Mesendoderm (in vitro differentiated cells): ENCODE measurements around the gene MAP1S.
"Not testable (repeated sequence)": the region's sequence is repeated elsewhere in the genome, so short reads cannot be mapped to it uniquely, and the experiment has no call there.

Source experiments
- DNase-seq: peaks from one replicate; pipeline ENCODE4 v3.0.0; 2013
- H2AK5ac ChIP-seq: 2 replicates; pipeline ENCODE4 v1.6.1; 2013; ENCODE audit warnings: low read length, inconsistent platforms
- H2BK120ac ChIP-seq: 2 replicates; pipeline ENCODE4 v1.6.1; 2013; ENCODE audit warnings: low read depth, mild to moderate bottlenecking, low read length, moderate library complexity, mixed read lengths
- H2BK15ac ChIP-seq: replicated peaks from 2 replicates; pipeline ENCODE4 v1.6.1; 2013; ENCODE audit warnings: low read depth, mild to moderate bottlenecking, moderate library complexity
- H2BK5ac ChIP-seq: 2 replicates; pipeline ENCODE4 v1.6.1; 2013; ENCODE audit warnings: low read length, inconsistent platforms
- H3K18ac ChIP-seq: 2 replicates; pipeline ENCODE4 v1.6.1; 2013; ENCODE audit warnings: mild to moderate bottlenecking, low read length, mixed read lengths
- H3K23ac ChIP-seq: one replicate; pipeline ENCODE4 v1.6.1; 2013; ENCODE audit warnings: low read length
- H3K27ac ChIP-seq: 2 replicates; pipeline ENCODE4 v1.5.1; 2013; ENCODE audit warnings: low read depth, mild to moderate bottlenecking, inconsistent platforms, low read length, moderate library complexity
- H3K27me3 ChIP-seq: 2 replicates; pipeline ENCODE4 v1.6.1; 2013; ENCODE audit warnings: low read length, control low read depth, mild to moderate bottlenecking, inconsistent platforms; ENCODE audit not compliant: insufficient read depth, poor library complexity
- H3K36me3 ChIP-seq: 2 replicates; pipeline ENCODE4 v1.6.1; 2013; ENCODE audit warnings: low read length, inconsistent platforms; ENCODE audit not compliant: control insufficient read depth, insufficient read depth
- H3K4ac ChIP-seq: one replicate; pipeline ENCODE4 v1.6.1; 2013; ENCODE audit warnings: low read depth, mild to moderate bottlenecking, low read length, moderate library complexity
- H3K4me1 ChIP-seq: 2 replicates; pipeline ENCODE4 v1.6.1; 2013; ENCODE audit warnings: low read depth, low read length, inconsistent platforms; ENCODE audit not compliant: control insufficient read depth
- H3K4me2 ChIP-seq: 2 replicates; pipeline ENCODE4 v1.6.1; 2013; ENCODE audit warnings: low read length
- H3K4me3 ChIP-seq: 2 replicates; pipeline ENCODE4 v1.5.1; 2013; ENCODE audit warnings: mild to moderate bottlenecking, low read length
- H3K56ac ChIP-seq: one replicate; pipeline ENCODE4 v1.6.1; 2013; ENCODE audit warnings: low read length
- H3K79me1 ChIP-seq: 2 replicates; pipeline ENCODE4 v1.6.1; 2013; ENCODE audit warnings: low read length, inconsistent platforms
- H3K79me2 ChIP-seq: 2 replicates; pipeline ENCODE4 v1.6.1; 2013; ENCODE audit warnings: mild to moderate bottlenecking, low read length; ENCODE audit not compliant: control insufficient read depth, insufficient read depth
- H3K9ac ChIP-seq: 2 replicates; pipeline ENCODE4 v1.6.1; 2013; ENCODE audit warnings: low read length, inconsistent platforms
- H4K5ac ChIP-seq: one replicate; pipeline ENCODE4 v1.6.1; 2013; ENCODE audit warnings: low read length
- H4K8ac ChIP-seq: one replicate; pipeline ENCODE4 v1.6.1; 2013; ENCODE audit warnings: low read depth, mild to moderate bottlenecking, control low read depth, low read length, moderate library complexity
- WGBS: extraction: QIAGEN DNeasy Blood & Tissue Kit; methylation state at CpG from one replicate; pipeline ENCODE4 v1.1.7; 2013; ENCODE audit warnings: low lambda C conversion rate, missing lambda C conversion rate; ENCODE audit not compliant: insufficient coverage; ENCODE audit errors: extremely low coverage; 5-methylcytosine and 5-hydroxymethylcytosine counted together

Gene MAP1S

DNA sequence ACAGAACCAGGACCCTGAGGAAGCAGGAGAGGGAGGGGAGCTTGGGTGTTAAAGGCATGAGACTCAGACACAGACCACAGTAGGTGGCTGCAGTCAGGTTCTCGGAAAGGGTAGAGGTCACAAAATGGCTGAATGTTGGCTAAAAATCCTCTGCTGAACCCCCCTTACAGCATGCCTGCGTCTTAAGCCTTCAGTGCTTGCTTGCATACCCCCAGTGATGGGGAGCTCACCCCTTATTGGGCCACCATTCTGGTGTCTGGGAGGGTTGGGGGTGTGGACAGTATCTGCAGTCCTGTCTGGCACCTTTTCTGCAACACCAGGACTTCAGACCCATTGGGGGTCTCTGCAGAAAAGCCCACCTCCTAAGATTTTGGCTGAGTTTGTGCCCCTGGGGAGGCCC, 61.5 kb downstream of the MAP1S start:
- DNase-seq = no peak
- H3K27me3 ChIP-seq = no peaks in the 10 kb centered on the region
- no peak overlapping the region for H4K8ac ChIP-seq
- no peak overlapping the region for H3K18ac ChIP-seq
- H3K23ac ChIP-seq = no peak overlapping the region
- H2BK15ac ChIP-seq = no peak overlapping the region
- H3K79me1 ChIP-seq = no peaks in the 10 kb centered on the region
- H2BK5ac ChIP-seq = no peak overlapping the region
- H2BK120ac ChIP-seq = no peak overlapping the region
- no peak overlapping the region for H3K27ac ChIP-seq
- no CpG with 5 or more reads among the region's 2 CpGs for WGBS
- H3K79me2 ChIP-seq = no peaks in the 10 kb centered on the region
- peaks cover 3% of the 10 kb centered on the region for H3K4me1 ChIP-seq
- H4K5ac ChIP-seq = no peak overlapping the region
- H3K4me3 ChIP-seq = no peak overlapping the region
- H3K4ac ChIP-seq = no peak overlapping the region
- H3K36me3 ChIP-seq = no peaks in the 10 kb centered on the region
- no peak overlapping the region for H3K4me2 ChIP-seq
- no peak overlapping the region for H3K9ac ChIP-seq
- H2AK5ac ChIP-seq = no peak overlapping the region
- H3K56ac ChIP-seq = no peak overlapping the region

- not testable (repeated sequence) for H3K27me3 ChIP-seq, H4K5ac ChIP-seq, H3K56ac ChIP-seq, H3K9ac ChIP-seq, H3K4ac ChIP-seq, H3K27ac ChIP-seq, H3K36me3 ChIP-seq, H2AK5ac ChIP-seq, H3K23ac ChIP-seq, H2BK120ac ChIP-seq, H2BK15ac ChIP-seq, H4K8ac ChIP-seq, H3K4me3 ChIP-seq, H3K79me1 ChIP-seq, H3K4me1 ChIP-seq, H2BK5ac ChIP-seq, H3K79me2 ChIP-seq, H3K4me2 ChIP-seq, DNase-seq, H3K18ac ChIP-seq
- no CpG with 5 or more reads among the region's 5 CpGs for WGBS
Observed at GRCh38 chr19:17783721-17784120, 64.4 kb downstream of the MAP1S start.
